ENCODE measurements around the gene KANK3. TPM values are rescaled to one million over a fixed set of nuclear protein-coding genes. Genes with fewer than 3 reads are reported as not detected.
"Not testable (repeated sequence)": the region's sequence is repeated elsewhere in the genome, so short reads cannot be mapped to it uniquely, and the experiment has no call there.

KANK3 gene
- polyA plus RNA-seq, 4 donors: 1.3 to 13.0 (median 4.2) TPM

- Histone ChIP-seq H3K4me3 (ENCODE audit: low read depth in 1 of 3, low read length in 3 of 3) (no peak overlapping the region), H3K27me3 (ENCODE audit: control insufficient read depth in 3 of 3, insufficient read depth in 3 of 3, low read length in 3 of 3) (no peaks in the 10 kb centered on the region), H3K9me3 (ENCODE audit: control insufficient read depth in 2 of 2, insufficient read depth in 1 of 2, low read depth in 1 of 2, low read length in 1 of 2) (peaks cover 0 to 4% of the 10 kb centered on the region in 2 donors), H3K4me1 (ENCODE audit: control insufficient read depth in 3 of 3, insufficient read depth in 2 of 3, low read depth in 1 of 3, low read length in 2 of 3) (peaks cover 2 to 9% (median 6%) of the 10 kb centered on the region in 3 donors), H3K36me3 (ENCODE audit: control insufficient read depth in 3 of 3, insufficient read depth in 2 of 3, low read depth in 1 of 3, low read length in 3 of 3) (peaks cover 0 to 3% (median 0%) of the 10 kb centered on the region in 3 donors), H3K27ac (ENCODE audit: low read depth in 1 of 3, low read length in 2 of 3) (peak overlapping the region in 1 of 3 donors; percentile 24)
- DNase-seq: peak; percentile 17 to 19
- FAIRE-seq: no peak
- WGBS, 3 donors: 81 to 89% (median 86%) methylated on average over 16 of the region's 16 CpGs
Measured at GRCh38 chr19:8387688-8388611, 44.9 kb upstream of the KANK3 start.

GRCh38 chr19:8386990-8387389, 43.9 kb upstream of the KANK3 start:
- Histone ChIP-seq H3K27ac (ENCODE audit: low read depth in 1 of 3, low read length in 2 of 3) (no peak overlapping the region), H3K9me3 (ENCODE audit: control insufficient read depth in 2 of 2, insufficient read depth in 1 of 2, low read depth in 1 of 2, low read length in 1 of 2) (peaks cover 0 to 4% of the 10 kb centered on the region in 2 donors), H3K36me3 (ENCODE audit: control insufficient read depth in 3 of 3, insufficient read depth in 2 of 3, low read depth in 1 of 3, low read length in 3 of 3) (no peaks in the 10 kb centered on the region), H3K4me1 (ENCODE audit: control insufficient read depth in 3 of 3, insufficient read depth in 2 of 3, low read depth in 1 of 3, low read length in 2 of 3) (peaks cover 2 to 9% (median 6%) of the 10 kb centered on the region in 3 donors), H3K4me3 (ENCODE audit: low read depth in 1 of 3, low read length in 3 of 3) (no peak overlapping the region), H3K27me3 (ENCODE audit: control insufficient read depth in 3 of 3, insufficient read depth in 3 of 3, low read length in 3 of 3) (no peaks in the 10 kb centered on the region)
- FAIRE-seq (no peak), DNase-seq (no peak)
- 75 to 95% (median 83%) methylated on average over 4 of the region's 4 CpGs for WGBS, 3 donors

GRCh38 chr19:8386419-8386818, 43.4 kb upstream of the KANK3 start:
- not testable (repeated sequence) for H3K27ac ChIP-seq (ENCODE audit: low read depth in 1 of 3, low read length in 2 of 3); H3K4me3 ChIP-seq (ENCODE audit: low read depth in 1 of 3, low read length in 3 of 3); H3K4me1 ChIP-seq (ENCODE audit: control insufficient read depth in 3 of 3, insufficient read depth in 2 of 3, low read depth in 1 of 3, low read length in 2 of 3); H3K36me3 ChIP-seq (ENCODE audit: control insufficient read depth in 3 of 3, insufficient read depth in 2 of 3, low read depth in 1 of 3, low read length in 3 of 3); FAIRE-seq; H3K27me3 ChIP-seq (ENCODE audit: control insufficient read depth in 3 of 3, insufficient read depth in 3 of 3, low read length in 3 of 3); DNase-seq; H3K9me3 ChIP-seq (ENCODE audit: control insufficient read depth in 2 of 2, insufficient read depth in 1 of 2, low read depth in 1 of 2, low read length in 1 of 2)
- WGBS, 3 donors: 86 to 89% (median 86%) methylated on average over 9 of the region's 9 CpGs

- not testable (repeated sequence) for H3K4me1 ChIP-seq (ENCODE audit: control insufficient read depth in 3 of 3, insufficient read depth in 2 of 3, low read depth in 1 of 3, low read length in 2 of 3); H3K4me3 ChIP-seq (ENCODE audit: low read depth in 1 of 3, low read length in 3 of 3); DNase-seq; H3K9me3 ChIP-seq (ENCODE audit: control insufficient read depth in 2 of 2, insufficient read depth in 1 of 2, low read depth in 1 of 2, low read length in 1 of 2); H3K27ac ChIP-seq (ENCODE audit: low read depth in 1 of 3, low read length in 2 of 3); H3K27me3 ChIP-seq (ENCODE audit: control insufficient read depth in 3 of 3, insufficient read depth in 3 of 3, low read length in 3 of 3); H3K36me3 ChIP-seq (ENCODE audit: control insufficient read depth in 3 of 3, insufficient read depth in 2 of 3, low read depth in 1 of 3, low read length in 3 of 3); FAIRE-seq
- 46 to 73% (median 57%) methylated on average over 3 of the region's 3 CpGs for WGBS, 3 donors
Measured at GRCh38 chr19:8385566-8385965, 42.5 kb upstream of the KANK3 start.

- not testable (repeated sequence) for H3K27ac ChIP-seq (ENCODE audit: low read depth in 1 of 3, low read length in 2 of 3); H3K27me3 ChIP-seq (ENCODE audit: control insufficient read depth in 3 of 3, insufficient read depth in 3 of 3, low read length in 3 of 3); DNase-seq; H3K9me3 ChIP-seq (ENCODE audit: control insufficient read depth in 2 of 2, insufficient read depth in 1 of 2, low read depth in 1 of 2, low read length in 1 of 2); H3K4me3 ChIP-seq (ENCODE audit: low read depth in 1 of 3, low read length in 3 of 3); H3K4me1 ChIP-seq (ENCODE audit: control insufficient read depth in 3 of 3, insufficient read depth in 2 of 3, low read depth in 1 of 3, low read length in 2 of 3); FAIRE-seq; H3K36me3 ChIP-seq (ENCODE audit: control insufficient read depth in 3 of 3, insufficient read depth in 2 of 3, low read depth in 1 of 3, low read length in 3 of 3)
- WGBS, 3 donors: 59 to 73% (median 60%) methylated on average over 2 of the region's 2 CpGs
Measured at GRCh38 chr19:8385103-8385502, 42.0 kb upstream of the KANK3 start.

- 82 to 90% (median 89%) methylated on average over 4 of the region's 4 CpGs for WGBS, 3 donors
- H3K4me1 ChIP-seq (ENCODE audit: control insufficient read depth in 3 of 3, insufficient read depth in 2 of 3, low read depth in 1 of 3, low read length in 2 of 3); H3K4me3 ChIP-seq (ENCODE audit: low read depth in 1 of 3, low read length in 3 of 3); FAIRE-seq; H3K9me3 ChIP-seq (ENCODE audit: control insufficient read depth in 2 of 2, insufficient read depth in 1 of 2, low read depth in 1 of 2, low read length in 1 of 2); H3K27ac ChIP-seq (ENCODE audit: low read depth in 1 of 3, low read length in 2 of 3); H3K27me3 ChIP-seq (ENCODE audit: control insufficient read depth in 3 of 3, insufficient read depth in 3 of 3, low read length in 3 of 3); DNase-seq; H3K36me3 ChIP-seq (ENCODE audit: control insufficient read depth in 3 of 3, insufficient read depth in 2 of 3, low read depth in 1 of 3, low read length in 3 of 3): not testable (repeated sequence)
Measured at GRCh38 chr19:8384569-8384968, 41.5 kb upstream of the KANK3 start.

DNA sequence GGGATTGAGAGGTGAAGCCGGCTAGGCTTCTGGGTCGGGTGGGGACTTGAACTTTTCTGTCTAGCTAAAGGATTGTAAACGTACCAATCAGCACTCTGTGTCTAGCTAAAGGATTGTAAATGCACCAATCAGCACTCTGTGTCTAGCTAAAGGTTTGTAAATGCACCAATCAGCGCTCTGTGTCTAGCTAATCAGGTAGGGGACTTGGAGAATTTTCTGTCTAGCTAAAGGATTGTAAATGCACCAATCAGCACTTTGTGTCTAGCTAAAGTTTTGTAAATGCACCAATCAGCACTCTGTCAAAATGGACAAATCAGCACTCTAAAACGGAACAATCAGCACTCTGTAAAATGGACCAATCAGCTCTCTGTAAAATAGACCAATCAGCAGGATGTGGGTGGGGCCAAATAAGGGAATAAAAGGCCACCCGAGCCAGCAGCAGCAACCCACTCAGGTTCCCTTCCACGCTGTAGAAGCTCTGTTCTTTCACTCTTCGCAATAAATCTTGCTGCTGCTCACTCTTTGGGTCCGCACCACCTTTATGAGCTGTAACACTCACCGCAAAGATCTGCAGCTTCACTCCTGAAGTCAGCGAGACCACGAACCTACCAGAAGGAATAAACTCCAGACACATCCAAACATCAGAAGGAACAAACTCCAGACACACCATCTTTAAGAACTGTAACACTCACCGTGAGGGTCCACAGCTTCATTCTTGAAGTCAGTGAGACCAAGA, 36.3 kb upstream of the KANK3 start:
- H3K4me1 ChIP-seq (ENCODE audit: control insufficient read depth in 3 of 3, insufficient read depth in 2 of 3, low read depth in 1 of 3, low read length in 2 of 3); DNase-seq; FAIRE-seq; H3K4me3 ChIP-seq (ENCODE audit: low read depth in 1 of 3, low read length in 3 of 3); H3K27ac ChIP-seq (ENCODE audit: low read depth in 1 of 3, low read length in 2 of 3); H3K36me3 ChIP-seq (ENCODE audit: control insufficient read depth in 3 of 3, insufficient read depth in 2 of 3, low read depth in 1 of 3, low read length in 3 of 3); H3K9me3 ChIP-seq (ENCODE audit: control insufficient read depth in 2 of 2, insufficient read depth in 1 of 2, low read depth in 1 of 2, low read length in 1 of 2); H3K27me3 ChIP-seq (ENCODE audit: control insufficient read depth in 3 of 3, insufficient read depth in 3 of 3, low read length in 3 of 3): not testable (repeated sequence)
- WGBS, 3 donors: 94 to 96% (median 96%) methylated on average over 13 of the region's 13 CpGs

DNA sequence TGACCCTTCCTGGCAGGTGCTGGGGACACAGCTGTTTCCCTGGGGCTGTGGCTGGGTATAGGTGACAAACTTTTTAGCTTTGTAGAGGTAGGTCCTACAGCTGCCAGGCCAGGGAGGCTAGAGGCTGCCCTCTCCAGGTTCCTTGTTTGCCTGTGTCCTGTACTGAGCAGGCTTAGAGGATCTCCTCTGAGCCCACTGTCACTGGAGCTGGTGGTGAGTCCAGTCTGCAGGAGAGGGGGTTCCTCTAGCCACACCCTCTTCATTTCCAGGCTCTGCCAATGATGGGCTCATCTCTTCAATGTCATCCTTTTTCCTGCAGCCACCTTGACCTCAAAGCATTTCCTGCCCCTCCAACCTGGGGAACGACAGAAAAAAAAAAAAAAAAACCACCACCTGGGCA, 34.5 kb upstream of the KANK3 start:
- Histone ChIP-seq H3K4me3 (ENCODE audit: low read depth in 1 of 3, low read length in 3 of 3) (no peak overlapping the region), H3K27ac (ENCODE audit: low read depth in 1 of 3, low read length in 2 of 3) (no peak overlapping the region), H3K27me3 (ENCODE audit: control insufficient read depth in 3 of 3, insufficient read depth in 3 of 3, low read length in 3 of 3) (no peaks in the 10 kb centered on the region), H3K36me3 (ENCODE audit: control insufficient read depth in 3 of 3, insufficient read depth in 2 of 3, low read depth in 1 of 3, low read length in 3 of 3) (peaks cover 0 to 9% (median 0%) of the 10 kb centered on the region in 3 donors), H3K4me1 (ENCODE audit: control insufficient read depth in 3 of 3, insufficient read depth in 2 of 3, low read depth in 1 of 3, low read length in 2 of 3) (no peaks in the 10 kb centered on the region), H3K9me3 (ENCODE audit: control insufficient read depth in 2 of 2, insufficient read depth in 1 of 2, low read depth in 1 of 2, low read length in 1 of 2) (no peaks in the 10 kb centered on the region)
- DNase-seq (no peak), FAIRE-seq (no peak)
- WGBS, 3 donors: 10 to 60% (median 20%) methylated on average over 1 of the region's 1 CpG
